NCI-H460 (cell line): Measurements from ENCODE around the gene MIA2. TPM values are rescaled to one million over a fixed set of nuclear protein-coding genes. Genes with fewer than 3 reads are reported as not detected.
"Not testable (repeated sequence)": the region's sequence is repeated elsewhere in the genome, so short reads cannot be mapped to it uniquely, and the experiment has no call there.

Source experiments
- DNase-seq: peaks from one replicate; pipeline ENCODE4 v3.0.0-alpha.2; 2016; ENCODE audit warnings: low read depth; ENCODE audit errors: extremely low read depth
- total RNA-seq: library from RNA; depleted of rRNA; stranded (reverse); fragments of >200 nt; shearing (Covaris generic); gene quantifications from 2 replicates; pipeline ENCODE4 v1.2.3, GENCODE V29; 2014

The MIA2 gene
- total RNA-seq, 1 experiment from 2014 or later, result 72.8 TPM

DNA sequence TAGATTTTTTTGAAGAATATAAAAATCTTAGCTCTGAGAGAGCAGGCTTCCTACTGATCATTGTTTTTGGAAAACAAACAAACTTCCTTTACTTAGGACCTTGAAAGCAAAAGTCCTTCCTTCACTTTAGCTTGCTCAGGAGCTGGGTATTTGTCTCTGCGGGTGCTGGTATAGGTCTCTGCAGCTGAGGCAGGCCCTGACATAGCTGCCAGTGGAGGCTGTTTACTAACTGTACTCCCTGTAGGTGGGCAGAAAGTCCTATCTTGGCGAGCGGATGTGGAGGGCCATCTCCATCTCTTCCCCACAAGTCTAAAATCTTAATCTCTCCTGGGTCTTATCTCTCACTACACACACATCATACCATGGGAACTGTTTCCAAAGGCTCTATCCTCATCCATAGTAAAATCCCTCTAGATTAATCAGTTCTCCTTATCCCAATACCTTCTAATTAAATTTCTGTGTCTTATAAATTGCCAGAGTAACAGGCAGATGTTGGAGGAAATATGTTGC, 4.1 kb upstream of the MIA2 start:
- DNase-seq, result no peak

- no peak for DNase-seq
Measured at GRCh38 chr14:39230416-39231035, 3.2 kb upstream of the MIA2 start.

DNA sequence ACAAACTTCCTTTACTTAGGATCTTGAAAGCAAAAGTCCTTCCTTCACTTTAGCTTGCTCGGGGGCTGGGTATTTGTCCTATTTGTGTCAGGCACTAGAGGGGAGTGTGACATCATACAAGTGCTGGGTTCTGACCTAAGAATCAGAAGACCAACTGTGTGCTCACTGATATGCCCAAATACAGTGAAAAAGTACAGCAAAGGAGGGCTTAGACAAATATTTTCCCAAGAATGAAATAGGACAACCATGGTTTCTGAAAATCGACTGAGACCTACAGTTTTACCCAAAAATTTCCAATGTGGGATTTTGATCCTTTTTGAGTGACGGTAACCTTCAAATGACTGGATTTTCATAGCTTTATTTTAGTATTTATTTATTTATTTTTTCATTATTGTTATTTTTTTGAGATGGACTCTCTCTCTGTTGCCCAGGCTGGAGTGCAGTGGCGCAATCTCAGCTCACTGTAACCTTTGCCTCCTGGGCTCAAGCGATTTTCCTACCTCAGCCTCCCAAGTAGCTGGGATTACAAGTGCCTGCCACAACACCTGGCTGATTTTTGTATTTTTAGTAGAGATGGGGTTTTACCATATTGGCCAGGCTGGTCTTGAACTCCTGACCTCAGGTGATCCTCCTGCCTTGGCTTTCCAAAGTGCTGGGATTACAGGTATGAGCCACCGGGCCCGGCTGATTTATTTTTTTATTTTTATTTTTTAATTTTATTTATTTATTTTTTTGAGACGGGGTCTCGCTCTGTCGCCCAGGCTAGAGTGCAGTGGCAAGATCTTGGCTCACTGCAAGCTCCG, 1.8 kb upstream of the MIA2 start:
- DNase-seq, result peak; percentile 44

DNA sequence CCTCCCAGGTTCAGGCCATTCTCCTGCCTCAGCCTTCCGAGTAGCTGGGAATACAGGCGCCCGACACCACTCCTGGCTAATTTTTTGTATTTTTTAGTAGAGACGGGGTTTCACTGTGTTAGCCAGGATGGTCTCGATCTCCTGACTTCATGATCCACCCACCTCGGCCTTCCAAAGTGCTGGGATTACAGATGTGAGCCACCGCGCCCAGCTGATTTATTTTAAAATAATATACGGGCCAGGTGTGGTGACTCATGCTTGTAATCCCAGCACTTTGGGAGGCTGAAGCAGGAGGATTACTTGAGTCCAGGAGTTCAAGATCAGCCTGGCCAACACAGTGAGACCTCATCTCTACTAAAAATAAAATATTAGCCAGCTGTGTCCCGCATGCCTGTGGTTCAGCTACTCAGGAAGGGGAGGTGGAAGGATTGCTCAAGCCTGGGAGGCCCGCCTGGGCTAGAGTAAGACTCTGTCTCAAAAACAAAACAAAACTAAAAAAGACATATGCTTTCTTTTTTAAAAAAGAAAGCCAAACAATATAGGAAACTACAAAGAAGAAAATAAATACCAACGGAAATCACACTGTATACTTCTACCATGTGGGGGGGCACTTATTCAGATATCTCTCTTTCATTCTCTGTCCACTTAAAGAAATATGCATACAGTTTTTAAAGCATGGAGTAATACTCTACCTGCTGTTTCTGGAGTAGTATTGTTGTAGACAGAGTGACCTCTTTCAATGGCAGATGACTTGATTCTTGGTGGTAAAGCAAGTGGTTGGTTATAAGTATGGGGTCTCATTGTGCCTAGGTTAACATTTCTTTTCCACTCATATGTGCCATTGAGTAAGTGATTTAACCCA, 930 bp upstream of the MIA2 start:
- no peak for DNase-seq

DNA sequence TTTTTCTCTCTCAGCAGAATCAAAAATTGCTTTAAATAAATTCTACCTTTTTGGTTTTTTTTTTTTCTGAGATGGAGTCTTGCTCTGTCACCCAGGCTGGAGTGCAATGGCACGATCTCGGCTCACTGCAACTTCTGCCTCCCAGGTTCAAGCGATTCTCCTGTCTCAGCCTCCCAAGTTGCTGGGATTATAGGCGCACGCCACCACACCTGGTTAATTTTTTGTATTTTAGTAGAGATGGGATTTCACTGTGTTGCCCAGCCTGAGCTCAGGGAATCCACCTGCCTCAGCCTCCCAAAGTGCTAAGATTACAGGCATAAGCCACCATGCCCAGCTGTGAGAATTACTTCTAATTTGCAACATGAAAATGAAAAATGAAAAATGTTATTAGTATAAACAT, 1.3 kb downstream of the MIA2 start:
- DNase-seq, result not testable (repeated sequence)

DNA sequence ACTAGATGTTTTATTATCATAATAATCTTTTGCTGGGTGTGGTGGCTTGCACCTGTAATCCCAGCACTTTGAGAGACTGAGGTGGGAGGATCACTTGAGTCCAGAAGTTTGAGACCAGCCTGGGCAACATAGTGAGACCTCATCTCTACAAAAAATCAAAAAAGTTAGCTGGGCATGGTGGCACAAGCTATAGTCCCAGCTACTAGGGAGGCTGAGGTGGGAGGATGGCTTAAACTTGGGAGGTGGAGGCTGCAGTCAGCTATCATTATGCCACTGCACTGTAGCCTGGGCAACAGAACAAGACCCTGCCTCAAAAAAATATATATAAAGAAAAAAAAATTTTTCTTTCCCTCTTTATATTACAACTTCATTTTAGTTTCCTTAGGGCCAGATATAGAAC, 1.8 kb downstream of the MIA2 start:
- not testable (repeated sequence) for DNase-seq

DNA sequence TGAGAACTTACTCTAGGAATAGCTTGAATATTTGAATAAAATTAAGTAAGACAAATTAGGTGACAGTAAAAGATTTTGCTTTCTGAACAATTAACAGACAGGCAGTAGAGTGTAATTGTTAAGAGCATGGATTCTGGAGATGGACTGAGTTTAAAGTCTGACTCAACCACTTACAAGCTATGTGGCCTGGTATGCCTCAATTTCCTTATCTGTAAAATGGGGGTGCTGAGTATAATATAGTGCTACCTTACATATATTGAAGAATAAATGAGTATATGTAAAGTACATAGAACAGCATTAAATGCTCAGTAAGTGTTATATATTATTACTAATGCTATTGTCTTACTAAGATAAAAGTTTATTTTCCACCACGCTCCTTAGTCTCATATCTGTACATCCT, 7.1 kb downstream of the MIA2 start:
- no peak for DNase-seq

DNA sequence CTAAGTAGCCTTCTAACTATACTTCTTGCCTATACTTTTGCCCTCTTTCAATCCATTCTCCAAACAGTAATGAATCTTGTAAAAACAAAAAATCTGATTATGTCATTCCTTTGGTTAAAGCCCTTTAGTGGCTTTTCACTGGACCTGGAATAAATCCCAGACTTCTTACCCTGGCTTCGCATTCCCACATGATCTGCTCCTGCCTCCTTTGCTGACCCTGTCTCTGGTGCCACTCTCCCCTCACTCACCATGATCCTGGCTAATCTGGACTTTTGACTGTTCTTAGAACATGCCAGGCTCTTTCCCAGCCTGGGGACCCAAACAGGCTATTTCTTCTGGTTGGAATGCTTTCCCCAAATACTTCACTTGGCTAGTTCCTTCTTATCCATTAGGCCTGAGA, 7.9 kb downstream of the MIA2 start:
- no peak for DNase-seq

GRCh38 chr14:39243831-39244230, 10.1 kb downstream of the MIA2 start:
- DNase-seq, result no peak

DNA sequence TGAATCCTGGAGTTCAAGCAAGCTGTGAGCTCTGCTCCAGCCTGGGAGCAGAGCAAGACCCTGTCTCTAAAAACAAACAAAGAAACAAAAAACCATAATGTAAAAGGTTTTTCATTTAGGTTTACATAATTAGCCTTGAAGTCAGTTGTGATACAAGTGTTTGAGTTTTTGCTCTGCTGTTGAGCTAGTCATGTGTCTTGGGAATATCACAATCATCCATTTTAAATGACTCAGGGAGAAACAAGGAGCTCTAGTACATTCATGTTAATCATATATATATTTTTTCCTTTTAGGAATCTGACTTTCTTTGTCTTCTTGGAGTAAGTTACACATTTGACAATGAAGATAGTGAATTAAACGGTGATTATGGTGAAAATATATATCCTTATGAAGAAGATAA, 12.9 kb downstream of the MIA2 start:
- no peak for DNase-seq

- no peak for DNase-seq
Measured at GRCh38 chr14:39247256-39247655, 13.5 kb downstream of the MIA2 start.

GRCh38 chr14:39251547-39251946, 17.8 kb downstream of the MIA2 start:
- DNase-seq, result no peak

GRCh38 chr14:39257388-39257787, 23.7 kb downstream of the MIA2 start:
- DNase-seq, result not testable (repeated sequence)

DNA sequence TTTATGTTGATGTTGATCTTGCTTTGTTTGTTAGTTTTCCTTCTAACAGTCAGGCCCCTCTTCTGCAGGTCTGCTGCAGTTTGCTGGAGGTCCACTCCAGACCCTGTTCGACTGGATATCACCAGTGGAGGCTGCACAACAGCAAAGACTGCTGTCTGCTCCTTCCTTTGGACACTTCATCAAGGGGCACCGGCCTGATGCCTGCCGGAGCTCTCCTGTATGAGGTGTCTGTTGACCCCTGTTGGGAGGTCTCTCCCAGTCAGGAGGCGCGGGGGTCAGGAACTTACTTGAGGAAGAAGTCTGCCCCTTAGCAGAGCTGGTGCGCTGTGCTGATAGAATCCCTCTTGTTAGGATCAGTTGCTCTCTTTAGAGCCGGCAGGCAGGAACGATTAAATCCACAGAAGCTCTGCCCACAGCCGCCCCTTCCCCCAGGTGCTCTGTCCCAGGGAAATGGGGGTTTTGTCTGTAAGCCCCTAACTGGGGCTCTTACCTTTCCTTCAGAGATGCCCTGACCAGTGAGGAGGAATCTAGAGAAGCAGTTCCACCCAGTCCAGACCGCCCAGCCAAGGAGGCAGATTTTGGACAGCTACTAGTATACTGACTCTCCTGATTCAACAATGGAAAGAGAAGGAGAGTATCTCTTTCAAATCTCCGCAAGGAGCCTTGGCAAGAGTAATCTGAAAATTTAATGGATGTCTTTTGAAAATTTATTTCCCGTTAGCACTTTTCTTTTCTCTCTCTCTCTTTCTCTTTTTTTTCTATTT, 25.2 kb downstream of the MIA2 start:
- DNase-seq, result no peak

- not testable (repeated sequence) for DNase-seq
Measured at GRCh38 chr14:39260161-39260560, 26.4 kb downstream of the MIA2 start.

GRCh38 chr14:39262214-39262613, 28.5 kb downstream of the MIA2 start:
- not testable (repeated sequence) for DNase-seq

DNA sequence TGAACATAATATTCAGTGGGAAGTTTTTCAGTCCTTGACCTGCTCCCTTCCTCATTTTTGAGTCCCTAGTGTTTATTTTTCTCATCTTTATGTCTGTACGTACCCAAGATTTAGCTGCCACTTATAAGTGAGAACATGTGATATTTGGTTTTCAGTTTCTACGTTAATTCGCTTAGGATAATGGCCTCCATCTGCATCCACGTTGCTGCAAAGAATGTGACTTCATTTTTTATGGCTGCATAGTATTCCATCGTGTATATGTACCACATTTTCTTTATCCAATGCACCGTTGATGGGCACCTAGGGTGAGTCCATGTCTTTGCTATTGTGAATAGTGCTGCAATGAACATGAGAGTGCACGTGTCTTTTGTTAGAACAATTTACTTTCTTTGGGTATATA, 30.3 kb downstream of the MIA2 start:
- DNase-seq, result no peak

DNA sequence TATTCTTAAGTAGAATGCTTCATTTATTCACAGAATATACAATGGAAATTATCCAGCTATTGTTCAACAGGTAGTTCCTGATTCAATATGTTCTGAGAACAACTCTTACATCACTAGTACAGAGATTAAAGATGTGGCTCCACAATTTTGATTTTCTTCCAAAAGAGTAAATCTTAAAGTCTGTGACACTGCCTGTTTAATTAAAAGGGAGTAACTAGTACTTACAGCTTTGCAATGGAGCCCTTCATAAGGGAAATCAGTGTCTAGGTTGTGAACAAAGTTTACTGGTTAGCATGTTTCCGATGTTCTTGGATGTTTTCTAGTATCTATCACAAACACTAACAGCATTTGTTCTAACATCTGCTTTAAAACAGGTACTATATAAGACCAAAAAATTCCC, 30.8 kb downstream of the MIA2 start:
- no peak for DNase-seq

DNA sequence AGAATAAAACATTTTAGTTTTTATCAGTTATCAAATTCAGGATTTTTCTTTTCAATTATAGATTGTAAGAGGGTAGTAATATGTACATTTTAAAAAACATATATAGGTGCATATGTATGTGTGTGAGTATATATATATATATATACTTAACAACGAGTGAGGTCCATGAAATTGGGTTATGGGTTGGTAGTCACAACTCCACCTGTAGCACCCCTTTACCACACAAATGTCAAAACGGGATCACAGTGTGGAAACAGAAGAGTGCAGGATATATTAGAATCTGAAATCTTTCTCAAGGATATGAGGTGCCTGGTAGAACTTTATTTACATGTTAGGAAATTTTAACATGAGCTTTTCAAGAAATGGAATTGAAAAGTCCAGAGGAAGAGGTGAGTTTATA, 31.3 kb downstream of the MIA2 start:
- DNase-seq, result peak; percentile 52

GRCh38 chr14:39265806-39266524, 32.2 kb downstream of the MIA2 start:
- DNase-seq, result no peak
